ENCODE measurements around the gene CRACDL. TPM values are rescaled to one million over a fixed set of nuclear protein-coding genes. Genes with fewer than 3 reads are reported as not detected.

CRACDL gene
- total and polyA plus RNA-seq, 2 of the 13 experiments (the other 11 are each of a cell fraction or from before 2014, with no cell fraction given) = 0.15 to 0.26 TPM

GRCh38 chr2:98761267-98761781, 174.7 kb downstream of the CRACDL start:
- DNase-seq (ENCODE audit: low spot score) (peak; percentile 33), ATAC-seq (peak; percentile 85), FAIRE-seq (peak; percentile 30)
- peaks cover 0 to 5% of the 10 kb centered on the region in 2 experiments; a peak in 2 of 5 replicates for H3K27me3 ChIP-seq (ENCODE audit: control insufficient read depth in 1 of 2, insufficient read depth in 2 of 2, low read length in 2 of 2)
- WGBS (ENCODE audit: low lambda C conversion rate) = 34% methylated on average over 9 of the region's 9 CpGs
- no peaks in the 10 kb centered on the region for H4K20me1 ChIP-seq (ENCODE audit: insufficient read depth, low read length)
- no peaks in the 10 kb centered on the region for H3K79me2 ChIP-seq (ENCODE audit: insufficient read depth, low read length)
- peak overlapping the region; percentile 27 for H3K4me2 ChIP-seq (ENCODE audit: low read depth, low read length)
- H3K9ac ChIP-seq (ENCODE audit: insufficient read depth, low read depth, low read length) = no peak overlapping the region
- no peak overlapping the region for H3K27ac ChIP-seq (ENCODE audit: extremely low read length, insufficient read depth, low read length)
- intact Hi-C loops (cut with micrococcal nuclease; ENCODE audit: unreplicated experiment) = no loop called here
- in situ Hi-C loops (cut with HindIII; ENCODE audit: extremely low pct_ligation_motif_present, low pct_unique_long_range_greater_than_20kb) = no loop called here
- no peaks in the 10 kb centered on the region for H3K9me3 ChIP-seq (ENCODE audit: low read length)
- no peak overlapping the region for H2AFZ ChIP-seq (ENCODE audit: low read length)
- no TSS peak for BruUV-seq (replicated peaks)
- CTCF ChIA-PET (ENCODE audit: low intra/inter-chr PET ratio, low total read pairs) = no interaction called here
- POLR2A ChIA-PET = interaction anchor here (0.9 kb wide), 1 partner anchor 34 kb away, joined by 3 read pairs; no protein-coding TSS in a partner anchor
- peaks cover 26% of the 10 kb centered on the region for H3K4me1 ChIP-seq (ENCODE audit: insufficient read depth, low read length)
- H3K4me3 ChIP-seq (replicated peaks in 1 of 3; ENCODE audit: insufficient read depth in 1 of 3, low read depth in 2 of 3, low read length in 3 of 3) = no peak overlapping the region
- H3K36me3 ChIP-seq (replicated peaks in 1 of 2; ENCODE audit: control insufficient read depth in 1 of 2, insufficient read depth in 2 of 2, low read length in 2 of 2) = no peaks in the 10 kb centered on the region
- 0 out of 2 replicates have a peak, but pooled peaks have one; percentile 17 for TF ChIP-seq FOXA3 (CRISPR knock-in tag; IDR thresholded peaks at IDR 0.05)
- no peak for TF ChIP-seq ZNF772 (CRISPR knock-in tag; IDR thresholded peaks at IDR 0.05)
- no peak for TF ChIP-seq ZNF350 (CRISPR knock-in tag; IDR thresholded peaks at IDR 0.05; ENCODE audit: borderline replicate concordance, low read depth)
- TF ChIP-seq, protein P1, sequence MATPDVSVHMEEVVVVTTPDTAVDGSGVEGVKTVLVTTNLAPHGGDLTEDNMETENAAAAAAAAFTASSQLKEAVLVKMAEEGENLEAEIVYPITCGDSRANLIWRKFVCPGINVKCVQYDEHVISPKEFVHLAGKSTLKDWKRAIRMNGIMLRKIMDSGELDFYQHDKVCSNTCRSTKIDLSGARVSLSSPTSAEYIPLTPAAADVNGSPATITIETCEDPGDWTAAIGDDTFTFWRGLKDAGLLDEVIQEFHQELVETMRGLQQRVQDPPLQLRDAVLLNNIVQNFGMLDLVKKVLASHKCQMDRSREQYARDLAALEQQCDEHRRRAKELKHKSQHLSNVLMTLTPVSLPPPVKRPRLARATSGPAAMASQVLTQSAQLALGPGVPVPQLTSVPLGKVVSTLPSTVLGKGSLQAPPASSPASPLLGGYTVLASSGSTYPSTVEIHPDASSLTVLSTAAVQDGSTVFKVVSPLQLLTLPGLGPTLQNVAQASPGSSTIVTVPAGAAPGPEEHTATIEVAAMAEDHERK (CRISPR knock-in tag; IDR thresholded peaks at IDR 0.05; ENCODE audit: low read depth) = no peak
- no peak for TF ChIP-seq WIZ (CRISPR knock-in tag; IDR thresholded peaks at IDR 0.05)
- TF ChIP-seq ATRX (CRISPR knock-in tag; IDR thresholded peaks at IDR 0.05; ENCODE audit: borderline replicate concordance) = no peak
- TF ChIP-seq ZNF766 (CRISPR knock-in tag; IDR thresholded peaks at IDR 0.05; ENCODE audit: borderline replicate concordance) = no peak
- no peak for TF ChIP-seq NFKBIZ (CRISPR knock-in tag; IDR thresholded peaks at IDR 0.05)
- TF ChIP-seq TRAFD1 (CRISPR knock-in tag; IDR thresholded peaks at IDR 0.05; ENCODE audit: borderline replicate concordance) = no peak
- TF ChIP-seq HOXA3 (CRISPR knock-in tag; IDR thresholded peaks at IDR 0.05) = no peak
- no peak for TF ChIP-seq TBL1XR1 (IDR thresholded peaks at IDR 0.05; ENCODE audit: borderline replicate concordance, low read length, partially characterized antibody)
- no peak for TF ChIP-seq ZBTB1 (CRISPR knock-in tag; IDR thresholded peaks at IDR 0.05; ENCODE audit: borderline replicate concordance)
- TF ChIP-seq, protein P2, sequence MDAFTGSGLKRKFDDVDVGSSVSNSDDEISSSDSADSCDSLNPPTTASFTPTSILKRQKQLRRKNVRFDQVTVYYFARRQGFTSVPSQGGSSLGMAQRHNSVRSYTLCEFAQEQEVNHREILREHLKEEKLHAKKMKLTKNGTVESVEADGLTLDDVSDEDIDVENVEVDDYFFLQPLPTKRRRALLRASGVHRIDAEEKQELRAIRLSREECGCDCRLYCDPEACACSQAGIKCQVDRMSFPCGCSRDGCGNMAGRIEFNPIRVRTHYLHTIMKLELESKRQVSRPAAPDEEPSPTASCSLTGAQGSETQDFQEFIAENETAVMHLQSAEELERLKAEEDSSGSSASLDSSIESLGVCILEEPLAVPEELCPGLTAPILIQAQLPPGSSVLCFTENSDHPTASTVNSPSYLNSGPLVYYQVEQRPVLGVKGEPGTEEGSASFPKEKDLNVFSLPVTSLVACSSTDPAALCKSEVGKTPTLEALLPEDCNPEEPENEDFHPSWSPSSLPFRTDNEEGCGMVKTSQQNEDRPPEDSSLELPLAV (CRISPR knock-in tag; conservative IDR thresholded peaks at IDR 0.05; ENCODE audit: low read depth) = no peak
- no peak for TF ChIP-seq STAT6 (CRISPR knock-in tag; IDR thresholded peaks at IDR 0.05; ENCODE audit: borderline replicate concordance)
- no peak for TF ChIP-seq TFDP2 (CRISPR knock-in tag; IDR thresholded peaks at IDR 0.05)
- TF ChIP-seq CCAR2 (optimal IDR thresholded peaks at IDR 0.05; ENCODE audit: low read depth, low read length) = no peak
